ENCODE data around the gene IFT80. TPM values are rescaled to one million over a fixed set of nuclear protein-coding genes. Genes with fewer than 3 reads are reported as not detected.

IFT80 gene
- total and polyA plus RNA-seq, 9 of the 15 experiments (the other 6 are each of a cell fraction or from before 2014, with no cell fraction given), result 6.7 to 21.1 (median 16.4) TPM

DNA sequence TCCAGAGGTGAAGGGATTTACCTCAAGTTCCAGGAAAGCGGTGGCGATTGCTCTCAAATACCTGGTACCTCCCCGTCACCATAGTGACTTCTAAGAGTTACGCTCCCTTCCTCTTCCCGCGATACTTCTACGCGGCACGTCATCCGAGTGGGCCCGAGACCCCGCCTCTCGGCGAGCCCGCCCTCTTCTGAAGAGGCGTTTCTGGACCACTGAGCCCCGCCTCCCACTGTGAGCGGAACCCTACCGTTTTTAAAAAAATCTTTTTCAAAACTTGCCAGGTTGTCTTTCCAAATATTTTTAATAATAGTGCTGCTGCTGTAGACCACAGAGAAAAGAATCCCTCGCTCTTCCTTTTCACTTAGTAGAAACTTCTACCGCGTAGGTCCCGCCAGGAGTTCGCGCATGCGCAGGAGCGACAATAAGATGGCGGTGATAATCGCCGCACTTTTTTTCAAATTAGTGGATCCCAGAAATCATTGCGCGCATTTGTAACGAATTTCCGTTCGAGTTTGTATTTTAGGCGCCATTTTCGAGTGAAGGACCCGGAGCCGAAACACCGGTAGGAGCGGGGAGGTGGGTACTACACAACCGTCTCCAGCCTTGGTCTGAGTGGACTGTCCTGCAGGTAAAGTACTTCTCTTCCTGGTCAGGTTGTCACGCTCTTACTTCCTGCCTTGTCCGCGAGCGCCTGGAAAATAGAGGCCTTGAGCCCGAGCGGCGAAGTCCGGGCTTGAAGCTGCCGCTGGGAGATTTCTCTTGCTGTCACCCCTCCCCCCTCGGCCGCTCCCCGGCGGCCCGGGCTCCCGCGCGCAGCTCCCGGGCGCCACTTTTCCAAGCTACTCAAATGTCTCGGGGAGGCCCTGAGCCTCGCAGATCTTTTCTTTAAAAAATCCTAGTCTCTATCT, at the start of gene IFT80, which contains the start of gene SMC4 (continued):
- TF ChIP-seq CBX8 (IDR thresholded peaks at IDR 0.05; ENCODE audit: borderline replicate concordance, extremely low read depth, low read depth, low read length, poor library complexity, severe bottlenecking) (no peak), MECOM (CRISPR knock-in tag; IDR thresholded peaks at IDR 0.05) (no peak), SREBF2 (CRISPR knock-in tag; IDR thresholded peaks at IDR 0.05) (no peak), PCBP2 (IDR thresholded peaks at IDR 0.05; ENCODE audit: low read depth, low read length, poor library complexity, severe bottlenecking) (no peak), ZNF253 (CRISPR knock-in tag; conservative IDR thresholded peaks at IDR 0.05) (no peak), HDAC2 (IDR thresholded peaks at IDR 0.05) (peak; percentile 32; the same call in 1 of the 2 replicates), ZNF436 (CRISPR knock-in tag; IDR thresholded peaks at IDR 0.05) (no peak), ZMIZ1 (IDR thresholded peaks at IDR 0.05; ENCODE audit: low read depth in 2 of 2, low read length in 2 of 2) (0 out of 4 replicates have a peak, but pooled peaks of 1 of the 2 experiments have one; percentile 35), NCOA1 (IDR thresholded peaks at IDR 0.05; ENCODE audit: low read depth) (peak; percentile 34; the same call in 1 of the 2 replicates), FOXA3 (CRISPR knock-in tag; conservative IDR thresholded peaks at IDR 0.05 in 1 of 2, IDR thresholded peaks at IDR 0.05 in 1 of 2) (no peak), PBX2 (CRISPR knock-in tag; IDR thresholded peaks at IDR 0.05; ENCODE audit: low read depth) (no peak), PBX2 (tag; conservative IDR thresholded peaks at IDR 0.05; ENCODE audit: low read depth) (no peak), HMG20B (CRISPR knock-in tag; IDR thresholded peaks at IDR 0.05) (no peak)
- TF ChIP-seq, protein P1, sequence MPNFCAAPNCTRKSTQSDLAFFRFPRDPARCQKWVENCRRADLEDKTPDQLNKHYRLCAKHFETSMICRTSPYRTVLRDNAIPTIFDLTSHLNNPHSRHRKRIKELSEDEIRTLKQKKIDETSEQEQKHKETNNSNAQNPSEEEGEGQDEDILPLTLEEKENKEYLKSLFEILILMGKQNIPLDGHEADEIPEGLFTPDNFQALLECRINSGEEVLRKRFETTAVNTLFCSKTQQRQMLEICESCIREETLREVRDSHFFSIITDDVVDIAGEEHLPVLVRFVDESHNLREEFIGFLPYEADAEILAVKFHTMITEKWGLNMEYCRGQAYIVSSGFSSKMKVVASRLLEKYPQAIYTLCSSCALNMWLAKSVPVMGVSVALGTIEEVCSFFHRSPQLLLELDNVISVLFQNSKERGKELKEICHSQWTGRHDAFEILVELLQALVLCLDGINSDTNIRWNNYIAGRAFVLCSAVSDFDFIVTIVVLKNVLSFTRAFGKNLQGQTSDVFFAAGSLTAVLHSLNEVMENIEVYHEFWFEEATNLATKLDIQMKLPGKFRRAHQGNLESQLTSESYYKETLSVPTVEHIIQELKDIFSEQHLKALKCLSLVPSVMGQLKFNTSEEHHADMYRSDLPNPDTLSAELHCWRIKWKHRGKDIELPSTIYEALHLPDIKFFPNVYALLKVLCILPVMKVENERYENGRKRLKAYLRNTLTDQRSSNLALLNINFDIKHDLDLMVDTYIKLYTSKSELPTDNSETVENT (CRISPR knock-in tag; IDR thresholded peaks at IDR 0.05), result peak; percentile 42; the same call in 1 of the 2 replicates
- TF ChIP-seq, protein P2, sequence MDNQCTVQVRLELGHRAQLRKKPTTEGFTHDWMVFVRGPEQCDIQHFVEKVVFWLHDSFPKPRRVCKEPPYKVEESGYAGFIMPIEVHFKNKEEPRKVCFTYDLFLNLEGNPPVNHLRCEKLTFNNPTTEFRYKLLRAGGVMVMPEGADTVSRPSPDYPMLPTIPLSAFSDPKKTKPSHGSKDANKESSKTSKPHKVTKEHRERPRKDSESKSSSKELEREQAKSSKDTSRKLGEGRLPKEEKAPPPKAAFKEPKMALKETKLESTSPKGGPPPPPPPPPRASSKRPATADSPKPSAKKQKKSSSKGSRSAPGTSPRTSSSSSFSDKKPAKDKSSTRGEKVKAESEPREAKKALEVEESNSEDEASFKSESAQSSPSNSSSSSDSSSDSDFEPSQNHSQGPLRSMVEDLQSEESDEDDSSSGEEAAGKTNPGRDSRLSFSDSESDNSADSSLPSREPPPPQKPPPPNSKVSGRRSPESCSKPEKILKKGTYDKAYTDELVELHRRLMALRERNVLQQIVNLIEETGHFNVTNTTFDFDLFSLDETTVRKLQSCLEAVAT (IDR thresholded peaks at IDR 0.05), result peak; percentile 33 to 85; a peak in 3 of 4 replicates

All from K562 (cell line).